MM.1S (cell line): Measurements from ENCODE around the gene LASP1NB.

Experiments
- DNase-seq: peaks from one replicate; pipeline ENCODE4 v3.0.0-alpha.2; 2015
- H2AFZ ChIP-seq: fragments of 300-600 bp; sonication (generic); 2 replicates; pipeline ENCODE4 v1.6.0; 2016; ENCODE audit warnings: antibody characterized with exemption, low read length
- H3F3A ChIP-seq: fragments of 300-600 bp; sonication (generic); 2 replicates; pipeline ENCODE4 v1.6.1; 2016; ENCODE audit warnings: mild to moderate bottlenecking, antibody characterized with exemption, low read length, moderate library complexity, mixed read lengths; ENCODE audit not compliant: insufficient read depth
- H3K27ac ChIP-seq: fragments of 300-600 bp; sonication (generic); 2 replicates; pipeline ENCODE4 v1.5.1; 2016; ENCODE audit warnings: mild to moderate bottlenecking, low read length
- H3K27me3 ChIP-seq: fragments of 300-600 bp; sonication (generic); replicated peaks from 2 replicates; pipeline ENCODE4 v1.6.0; 2016; ENCODE audit warnings: low read length; ENCODE audit not compliant: insufficient read depth
- H3K36me3 ChIP-seq: fragments of 300-600 bp; sonication (generic); replicated peaks from 2 replicates; pipeline ENCODE4 v1.6.1; 2016; ENCODE audit warnings: mild to moderate bottlenecking, low read length, mixed read lengths; ENCODE audit not compliant: insufficient read depth
- H3K4me1 ChIP-seq: fragments of 300-600 bp; sonication (generic); 2 replicates; pipeline ENCODE4 v1.6.1; 2016; ENCODE audit warnings: low read length, mixed read lengths
- H3K4me2 ChIP-seq: fragments of 300-600 bp; sonication (generic); 2 replicates; pipeline ENCODE4 v1.6.0; 2016; ENCODE audit warnings: low read depth, low read length
- H3K4me3 ChIP-seq: fragments of 300-600 bp; sonication (generic); 2 replicates; pipeline ENCODE4 v1.5.1; 2016; ENCODE audit warnings: low read length, mixed read lengths
- H3K79me2 ChIP-seq: fragments of 300-600 bp; sonication (generic); 2 replicates; pipeline ENCODE4 v1.6.1; 2016; ENCODE audit warnings: mixed run types, low read length, mixed read lengths
- H3K9ac ChIP-seq: fragments of 300-600 bp; sonication (generic); 2 replicates; pipeline ENCODE4 v1.6.1; 2016; ENCODE audit warnings: low read length, mixed read lengths
- H3K9me2 ChIP-seq: fragments of 300-600 bp; sonication (generic); replicated peaks from 2 replicates; pipeline ENCODE4 v1.6.1; 2016; ENCODE audit warnings: mild to moderate bottlenecking, low read length, mixed read lengths; ENCODE audit not compliant: insufficient read depth
- H3K9me3 ChIP-seq: fragments of 300-600 bp; sonication (generic); replicated peaks from 2 replicates; pipeline ENCODE4 v1.6.1; 2016; ENCODE audit warnings: mild to moderate bottlenecking, low read length, mixed read lengths; ENCODE audit not compliant: insufficient read depth
- H4K20me1 ChIP-seq: fragments of 300-600 bp; sonication (generic); 2 replicates; pipeline ENCODE4 v1.6.1; 2016; ENCODE audit warnings: mild to moderate bottlenecking, low read length, moderate library complexity, mixed read lengths; ENCODE audit not compliant: insufficient read depth
- EZH2 ChIP-seq: fragments of 300-600 bp; sonication (generic); optimal IDR thresholded peaks from 2 replicates; pipeline ENCODE3; 2017; ENCODE audit warnings: low read depth, mild to moderate bottlenecking, antibody characterized with exemption, low read length, mixed read lengths
- EZH2phosphoT487 ChIP-seq: fragments of 300-600 bp; sonication (generic); IDR thresholded peaks from 2 replicates; pipeline ENCODE4 v1.6.1; 2018; ENCODE audit warnings: antibody characterized with exemption, low read length
- TF ChIP-seq, protein P1 (sequence below): fragments of 300-600 bp; sonication (generic); IDR thresholded peaks from 2 replicates; pipeline ENCODE4 v1.5.1; 2016; ENCODE audit warnings: antibody characterized with exemption, low read length, mixed read lengths

The LASP1NB gene

DNA sequence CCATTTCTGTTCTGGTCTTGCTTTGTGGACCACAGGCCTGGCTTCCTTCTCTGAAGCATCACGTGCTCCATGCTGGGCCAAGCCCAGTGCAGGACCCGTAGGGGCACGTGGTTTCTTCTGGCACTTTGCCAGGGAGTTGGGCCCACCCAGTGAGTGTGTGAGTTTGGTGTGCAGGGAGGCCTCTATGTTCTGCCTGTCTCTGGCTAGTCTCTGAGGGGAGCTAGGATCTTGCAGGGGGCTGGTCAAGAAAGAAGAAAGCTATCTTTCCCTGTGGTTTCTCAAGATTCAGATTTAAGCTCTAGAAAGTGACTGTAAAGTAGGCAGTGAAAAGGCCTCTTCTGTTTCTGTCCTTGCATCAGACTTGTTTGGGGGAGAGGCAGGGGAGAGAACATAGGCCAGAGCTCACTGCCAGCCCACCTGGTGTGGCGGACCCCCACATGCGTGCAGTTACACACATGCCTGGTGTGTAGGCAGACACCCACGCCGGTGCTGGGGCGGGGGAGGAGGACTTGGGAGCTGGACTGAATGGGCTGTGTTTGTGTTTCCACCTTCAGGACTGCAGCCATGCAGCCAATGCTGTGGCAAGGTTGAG lies 43.7 kb upstream of the LASP1NB start:
- Histone ChIP-seq H3K4me1 (peaks cover 19% of the 10 kb centered on the region), H3K4me3 (no peak overlapping the region), H3K4me2 (no peak overlapping the region), H3K27me3 (no peaks in the 10 kb centered on the region), H3K9me2 (no peaks in the 10 kb centered on the region), H3F3A (no peaks in the 10 kb centered on the region), H3K9me3 (no peaks in the 10 kb centered on the region), H3K79me2 (peaks cover 97% of the 10 kb centered on the region), H3K36me3 (no peaks in the 10 kb centered on the region), H3K27ac (no peak overlapping the region), H3K9ac (no peak overlapping the region), H2AFZ (no peak overlapping the region), H4K20me1 (no peaks in the 10 kb centered on the region)
- TF ChIP-seq EZH2phosphoT487 (no peak), EZH2 (no peak)
- TF ChIP-seq, protein P1, sequence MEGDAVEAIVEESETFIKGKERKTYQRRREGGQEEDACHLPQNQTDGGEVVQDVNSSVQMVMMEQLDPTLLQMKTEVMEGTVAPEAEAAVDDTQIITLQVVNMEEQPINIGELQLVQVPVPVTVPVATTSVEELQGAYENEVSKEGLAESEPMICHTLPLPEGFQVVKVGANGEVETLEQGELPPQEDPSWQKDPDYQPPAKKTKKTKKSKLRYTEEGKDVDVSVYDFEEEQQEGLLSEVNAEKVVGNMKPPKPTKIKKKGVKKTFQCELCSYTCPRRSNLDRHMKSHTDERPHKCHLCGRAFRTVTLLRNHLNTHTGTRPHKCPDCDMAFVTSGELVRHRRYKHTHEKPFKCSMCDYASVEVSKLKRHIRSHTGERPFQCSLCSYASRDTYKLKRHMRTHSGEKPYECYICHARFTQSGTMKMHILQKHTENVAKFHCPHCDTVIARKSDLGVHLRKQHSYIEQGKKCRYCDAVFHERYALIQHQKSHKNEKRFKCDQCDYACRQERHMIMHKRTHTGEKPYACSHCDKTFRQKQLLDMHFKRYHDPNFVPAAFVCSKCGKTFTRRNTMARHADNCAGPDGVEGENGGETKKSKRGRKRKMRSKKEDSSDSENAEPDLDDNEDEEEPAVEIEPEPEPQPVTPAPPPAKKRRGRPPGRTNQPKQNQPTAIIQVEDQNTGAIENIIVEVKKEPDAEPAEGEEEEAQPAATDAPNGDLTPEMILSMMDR = no peak
- no peak for DNase-seq

DNA sequence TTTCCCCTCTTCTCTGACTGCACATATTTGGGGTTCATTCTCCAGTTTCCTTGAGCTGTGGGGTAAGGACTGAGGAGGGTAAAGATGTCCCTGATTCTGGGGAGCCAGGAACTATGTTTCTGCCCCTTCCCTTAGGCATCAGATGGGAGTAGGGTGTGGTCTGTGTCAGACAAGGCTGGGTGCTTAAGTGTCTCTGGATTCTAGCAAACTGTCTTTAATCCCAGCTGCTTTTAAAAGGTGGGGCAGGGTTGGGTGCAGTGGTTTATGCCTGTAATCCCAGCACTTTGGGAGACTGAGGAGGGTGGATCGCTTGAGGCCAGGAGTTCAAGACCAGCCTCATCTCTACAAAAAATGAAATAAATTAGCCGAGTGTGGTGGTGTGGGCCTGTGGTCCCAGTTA lies 42.5 kb upstream of the LASP1NB start:
- Histone ChIP-seq H3K4me1 (peaks cover 9% of the 10 kb centered on the region), H3K36me3 (no peaks in the 10 kb centered on the region), H3K27me3 (no peaks in the 10 kb centered on the region), H3F3A (no peaks in the 10 kb centered on the region), H2AFZ (no peak overlapping the region), H3K9ac (no peak overlapping the region), H3K4me3 (no peak overlapping the region), H3K4me2 (no peak overlapping the region), H3K79me2 (peaks cover 97% of the 10 kb centered on the region), H3K9me2 (no peaks in the 10 kb centered on the region), H3K27ac (no peak overlapping the region), H3K9me3 (no peaks in the 10 kb centered on the region), H4K20me1 (0 out of 2 replicates have a peak, but pooled peaks cover 3% of the 10 kb centered on the region)
- DNase-seq = no peak
- TF ChIP-seq EZH2 (no peak), EZH2phosphoT487 (no peak)
- TF ChIP-seq, protein P1 = no peak

DNA sequence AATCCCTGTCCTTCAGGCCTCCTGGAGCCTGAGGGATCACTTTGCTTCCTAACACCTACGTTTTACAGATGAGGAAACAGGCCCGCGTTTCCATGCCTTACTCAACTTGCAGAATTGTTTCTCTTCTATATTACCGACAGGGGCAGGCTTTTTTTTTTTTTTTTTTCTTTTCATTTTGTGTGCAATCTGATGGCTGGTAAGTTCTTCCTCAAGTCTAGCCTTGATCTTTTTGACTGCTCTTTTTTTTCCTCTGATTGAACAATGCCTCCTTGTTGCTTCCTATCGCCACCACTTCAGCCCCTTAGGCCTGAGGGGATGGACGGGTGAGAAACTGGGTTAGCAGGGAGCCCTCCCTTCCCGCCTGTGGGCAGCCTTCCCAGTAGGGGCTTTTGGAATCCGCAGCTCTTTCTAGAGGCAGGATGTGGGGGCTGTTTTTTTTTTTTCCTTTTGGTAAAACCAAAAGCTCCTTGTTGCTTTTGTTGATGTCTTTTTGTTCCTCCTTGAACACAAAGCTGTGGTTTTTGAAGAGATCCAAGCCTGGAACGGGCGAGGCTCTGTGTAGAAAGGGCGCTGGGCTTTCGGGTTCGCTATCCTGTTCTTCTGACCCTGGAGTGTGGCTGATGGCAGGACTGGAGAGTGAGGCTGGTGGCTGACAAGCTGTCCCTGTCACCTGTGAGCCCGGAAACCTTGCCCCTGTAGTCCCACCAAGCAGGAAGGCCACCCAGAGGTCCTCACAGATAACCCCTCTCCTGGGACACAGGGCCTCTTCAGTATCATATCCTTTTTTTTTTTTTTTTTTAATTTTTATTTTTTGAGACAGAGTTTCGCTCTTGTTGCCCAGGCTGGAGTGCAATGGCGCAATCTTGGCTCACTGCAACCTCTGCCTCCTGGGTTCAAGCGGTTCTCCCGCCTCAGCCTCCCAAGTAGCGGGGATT lies 41.6 kb upstream of the LASP1NB start:
- Histone ChIP-seq H3K9ac (no peak overlapping the region), H3K4me1 (peaks cover 8% of the 10 kb centered on the region), H3K36me3 (no peaks in the 10 kb centered on the region), H3K9me3 (no peaks in the 10 kb centered on the region), H2AFZ (no peak overlapping the region), H3K27me3 (no peaks in the 10 kb centered on the region), H3K9me2 (no peaks in the 10 kb centered on the region), H3K4me2 (no peak overlapping the region), H3K27ac (no peak overlapping the region), H4K20me1 (0 out of 2 replicates have a peak, but pooled peaks cover 3% of the 10 kb centered on the region), H3K79me2 (peaks cover 97% of the 10 kb centered on the region), H3F3A (no peaks in the 10 kb centered on the region), H3K4me3 (no peak overlapping the region)
- no peak for DNase-seq
- TF ChIP-seq, protein P1 = no peak
- TF ChIP-seq EZH2 = no peak
- no peak for TF ChIP-seq EZH2phosphoT487
